Occipital lobe (tissue), 2 donors: ENCODE data around the gene ZNF17. TPM values are rescaled to one million over a fixed set of nuclear protein-coding genes. Genes with fewer than 3 reads are reported as not detected.
"Not testable (repeated sequence)": the region's sequence is repeated elsewhere in the genome, so short reads cannot be mapped to it uniquely, and the experiment has no call there.

Experiments used
- DNase-seq: peaks from one replicate; lab custom pipeline; 2025; lab: John Stamatoyannopoulos, UW
- total RNA-seq: library from RNA; depleted of rRNA; stranded (reverse); fragments of >200 nt; gene quantifications from one replicate; pipeline ENCODE4 v1.2.3, GENCODE V29; 2014

Gene ZNF17
- 31.7 TPM for total RNA-seq

GRCh38 chr19:57410877-57411671, at the start of gene ZNF17:
ZNF17 (plus strand) TSS chr19:57411161; CDS start chr19:57413616, 2,455 bp downstream.
- DNase-seq = peak; percentile 87

GRCh38 chr19:57362419-57362818, 48.5 kb upstream of the ZNF17 start:
- DNase-seq = no peak

- DNase-seq = peak; percentile 98
These were observed 47.8 kb upstream of the ZNF17 start, which contains the start of the genes TRAPPC2B and ZNF547 for GRCh38 chr19:57362997-57363687. TRAPPC2B (plus strand) TSS chr19:57363551; CDS start chr19:57364834, 1,283 bp downstream. ZNF547 (plus strand) TSS chr19:57363551; CDS start chr19:57368556, 5,005 bp downstream.

GRCh38 chr19:57363688-57364181, 47.2 kb upstream of the ZNF17 start:
- no peak for DNase-seq

- DNase-seq = no peak
These were observed 44.2 kb upstream of the ZNF17 start for GRCh38 chr19:57366776-57367175.

- no peak for DNase-seq
These were observed 36.8 kb upstream of the ZNF17 start for GRCh38 chr19:57374179-57374578.

- not testable (repeated sequence) for DNase-seq
These were observed 36.3 kb upstream of the ZNF17 start for GRCh38 chr19:57374647-57375046.

- no peak for DNase-seq
These were observed 34.8 kb upstream of the ZNF17 start for GRCh38 chr19:57376151-57376550.

- DNase-seq = no peak
These were observed 33.3 kb upstream of the ZNF17 start for GRCh38 chr19:57377498-57378146.

- no peak for DNase-seq
These were observed 30.0 kb upstream of the ZNF17 start for GRCh38 chr19:57380923-57381322.

- no peak for DNase-seq
These were observed 28.0 kb upstream of the ZNF17 start for GRCh38 chr19:57382806-57383488.

- no peak for DNase-seq
These were observed 21.7 kb upstream of the ZNF17 start for GRCh38 chr19:57389194-57389729.

- peak; percentile 98 for DNase-seq
These were observed 21.0 kb upstream of the ZNF17 start, which contains the start of gene ZNF548 for GRCh38 chr19:57389730-57390598. ZNF548 (plus strand) TSS chr19:57389854; CDS start chr19:57390100, 246 bp downstream.

GRCh38 chr19:57395710-57396109, 15.3 kb upstream of the ZNF17 start:
- no peak for DNase-seq

GRCh38 chr19:57398868-57399267, 12.1 kb upstream of the ZNF17 start:
- DNase-seq = no peak

GRCh38 chr19:57403737-57404563, 7.0 kb upstream of the ZNF17 start:
- DNase-seq = no peak

GRCh38 chr19:57406516-57407123, 4.3 kb upstream of the ZNF17 start:
- no peak for DNase-seq

- DNase-seq = no peak
These were observed 8.5 kb downstream of the ZNF17 start for GRCh38 chr19:57419439-57419838.

GRCh38 chr19:57421037-57421436, 10.1 kb downstream of the ZNF17 start:
- no peak for DNase-seq
